GM23338 (cell line): Measurements from ENCODE around the gene FUT7. TPM values are rescaled to one million over a fixed set of nuclear protein-coding genes. Genes with fewer than 3 reads are reported as not detected.

ENCODE experiments used
- ATAC-seq: fragments of 200-7000 bp; cut with Tn5 transposase; 3 replicates; pipeline ENCODE4 v1.9.1; 2020
- DNase-seq: peaks from one replicate; pipeline ENCODE4 v3.0.0-alpha.2; 2015; ENCODE audit warnings: low spot score
- H2AFZ ChIP-seq: fragments of 200-600 bp; sonication (generic); 2 replicates; pipeline ENCODE4 v1.8.0; 2016; ENCODE audit warnings: antibody characterized with exemption, mild to moderate bottlenecking, moderate library complexity
- H3F3A ChIP-seq: fragments of 200-600 bp; sonication (generic); replicated peaks from 2 replicates; pipeline ENCODE4 v1.8.0; 2017; ENCODE audit warnings: antibody characterized with exemption, mixed run types, low read depth
- H3K27ac ChIP-seq: fragments of 200-600 bp; sonication (generic); 2 replicates; pipeline ENCODE4 v1.6.1; 2016; ENCODE audit warnings: low read depth
- H3K27me3 ChIP-seq: fragments of 200-600 bp; sonication (generic); 2 replicates; pipeline ENCODE4 v1.8.0; 2016; ENCODE audit warnings: mild to moderate bottlenecking, mixed run types, moderate library complexity; ENCODE audit not compliant: insufficient read depth
- H3K36me3 ChIP-seq: fragments of 200-600 bp; sonication (generic); 2 replicates; pipeline ENCODE4 v1.8.0; 2016; ENCODE audit warnings: mild to moderate bottlenecking; ENCODE audit not compliant: insufficient read depth
- H3K4me1 ChIP-seq: fragments of 200-600 bp; sonication (generic); 2 replicates; pipeline ENCODE4 v1.8.0; 2016; ENCODE audit warnings: mild to moderate bottlenecking, moderate library complexity; ENCODE audit not compliant: insufficient read depth
- H3K4me2 ChIP-seq: fragments of 200-600 bp; sonication (generic); 2 replicates; pipeline ENCODE4 v1.7.1; 2017; ENCODE audit warnings: mixed run types
- H3K4me3 ChIP-seq: fragments of 200-600 bp; sonication (generic); 2 replicates; pipeline ENCODE4 v1.6.1; 2016; ENCODE audit warnings: mixed run types
- H3K79me2 ChIP-seq: fragments of 200-600 bp; sonication (generic); replicated peaks from 2 replicates; pipeline ENCODE4 v1.8.0; 2017; ENCODE audit warnings: mild to moderate bottlenecking; ENCODE audit not compliant: insufficient read depth
- H3K9me2 ChIP-seq: fragments of 200-600 bp; sonication (generic); 2 replicates; pipeline ENCODE4 v1.8.0; 2017; ENCODE audit not compliant: insufficient read depth
- H4K20me1 ChIP-seq: fragments of 200-600 bp; sonication (generic); replicated peaks from 2 replicates; pipeline ENCODE4 v1.8.0; 2017; ENCODE audit warnings: mild to moderate bottlenecking; ENCODE audit not compliant: insufficient read depth
- H3K27ac Mint-ChIP-seq: 2 replicates; pipeline ENCODE4 v1.8.0; 2020; ENCODE audit warnings: inconsistent platforms, mild to moderate bottlenecking, moderate library complexity, mixed read lengths
- H3K27me3 Mint-ChIP-seq: 3 replicates; pipeline ENCODE4 v1.8.0; 2022; ENCODE audit warnings: low read depth, mild to moderate bottlenecking, moderate library complexity, mixed read lengths, inconsistent platforms; ENCODE audit not compliant: insufficient read depth, poor library complexity
- H3K36me3 Mint-ChIP-seq: 3 replicates; pipeline ENCODE4 v1.8.0; 2021; ENCODE audit warnings: low read depth, mild to moderate bottlenecking, inconsistent platforms, moderate library complexity, mixed read lengths
- H3K4me1 Mint-ChIP-seq: 3 replicates; pipeline ENCODE4 v1.8.0; 2020; ENCODE audit warnings: mild to moderate bottlenecking, inconsistent platforms, mixed read lengths
- H3K4me3 Mint-ChIP-seq: 3 replicates; pipeline ENCODE4 v1.8.0; 2021; ENCODE audit warnings: moderate library complexity, mild to moderate bottlenecking, inconsistent platforms, mixed read lengths
- H3K9me3 Mint-ChIP-seq: 3 replicates; pipeline ENCODE4 v1.8.0; 2020; ENCODE audit warnings: moderate library complexity, mild to moderate bottlenecking, inconsistent platforms, mixed read lengths
- CREB1 ChIP-seq: fragments of 250-450 bp; sonication (Bioruptor Pico); IDR thresholded peaks from 2 replicates; pipeline ENCODE4 v1.5.0; 2020; ENCODE audit warnings: low read depth, mild to moderate bottlenecking, moderate library complexity
- CTCF ChIP-seq, 2 experiments: fragments of 200-600 bp in 1 of 2; sonication (generic) in 1 of 2; conservative IDR thresholded peaks; 2 replicates each; pipeline versions ENCODE4 v1.5.1 to v1.6.1; 2016 to 2017; ENCODE audit warnings: antibody characterized with exemption in 2 of 2, low read depth in 2 of 2, mild to moderate bottlenecking in 2 of 2, moderate library complexity in 1 of 2
- EZH2 ChIP-seq: fragments of 200-600 bp; sonication (generic); IDR thresholded peaks from one replicate; pipeline ENCODE4 v1.8.0; 2017; ENCODE audit warnings: antibody characterized with exemption, mild to moderate bottlenecking, low read depth; ENCODE audit not compliant: unreplicated experiment
- POLR2AphosphoS5 ChIP-seq: IDR thresholded peaks from 2 replicates; pipeline ENCODE4 v1.6.1; 2016; ENCODE audit warnings: antibody characterized with exemption, low read depth
- ZNF114 ChIP-seq: fragments of 250-450 bp; sonication (Bioruptor Pico); IDR thresholded peaks from 2 replicates; pipeline ENCODE4 v1.5.0; 2020; ENCODE audit warnings: mild to moderate bottlenecking, moderate library complexity
- ZNF462 ChIP-seq: fragments of 250-450 bp; sonication (Bioruptor Pico); IDR thresholded peaks from 2 replicates; pipeline ENCODE4 v1.5.0; 2020; ENCODE audit warnings: mild to moderate bottlenecking, moderate library complexity
- polyA plus RNA-seq: library from polyadenylated mRNA; unstranded; fragments of >200 nt; fragmentation: Nextera tagmentation; extraction: Ambion mirVana; gene quantifications from 2 replicates; pipeline ENCODE4 v1.2.1, GENCODE V29; 2016
- total RNA-seq: library from RNA; depleted of rRNA; stranded (reverse); fragments of >200 nt; shearing (Covaris generic); gene quantifications from 2 replicates; pipeline ENCODE4 v1.2.3, GENCODE V29; 2014
- TF ChIP-seq, protein P1 (sequence below): IDR thresholded peaks from 2 replicates; pipeline ENCODE4 v1.6.1; 2016; ENCODE audit warnings: antibody characterized with exemption

The FUT7 gene
- total and polyA plus RNA-seq, 2 experiments from 2014 or later: not detected

DNA sequence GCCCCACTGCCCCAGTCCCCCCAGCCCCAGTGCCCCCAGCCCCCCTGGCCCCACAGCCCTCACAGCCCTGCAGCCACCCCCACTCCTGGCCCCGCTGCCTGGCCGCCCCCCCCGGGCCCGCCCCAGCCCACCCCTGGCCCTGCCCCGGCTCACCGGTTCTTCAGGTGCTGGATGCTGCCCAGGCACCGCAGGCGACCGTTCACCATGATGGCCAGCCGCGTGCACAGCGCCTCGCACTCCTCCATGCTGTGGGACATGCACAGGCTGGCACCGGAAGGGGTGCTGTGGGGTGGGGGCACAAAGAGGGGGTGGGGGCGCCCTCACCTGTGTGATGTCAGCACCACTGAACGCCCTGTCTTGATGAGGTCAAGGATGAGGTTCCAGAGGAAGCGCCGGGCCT, 22.7 kb downstream of the FUT7 start (continued):
- TF ChIP-seq ZNF462 (CRISPR knock-in tag): no peak

GRCh38 chr9:137008312-137008711, 23.6 kb downstream of the FUT7 start:
- H3K9me2 ChIP-seq: no peaks in the 10 kb centered on the region
- ATAC-seq: no peak
- H3K4me2 ChIP-seq: no peak overlapping the region
- Mint-ChIP-seq H3K27ac (no peak overlapping the region), H3K27me3 (peaks cover 3% of the 10 kb centered on the region), H3K36me3 (peaks cover 6% of the 10 kb centered on the region; the same call in 2 of the 3 replicates), H3K4me3 (no peak overlapping the region), H3K9me3 (peaks cover 19% of the 10 kb centered on the region), H3K4me1 (no peaks in the 10 kb centered on the region)
- H4K20me1 ChIP-seq: no peaks in the 10 kb centered on the region
- no peaks in the 10 kb centered on the region for H3K79me2 ChIP-seq
- no peak overlapping the region for H3K27ac ChIP-seq
- no peak for DNase-seq
- H3K36me3 ChIP-seq: no peaks in the 10 kb centered on the region
- no peaks in the 10 kb centered on the region for H3K27me3 ChIP-seq
- H2AFZ ChIP-seq: no peak overlapping the region
- no peak overlapping the region for H3K4me3 ChIP-seq
- no peaks in the 10 kb centered on the region for H3F3A ChIP-seq
- no peaks in the 10 kb centered on the region for H3K4me1 ChIP-seq
- TF ChIP-seq POLR2AphosphoS5 (no peak), CREB1 (CRISPR knock-in tag) (no peak), ZNF114 (CRISPR knock-in tag) (no peak), CTCF (conservative IDR thresholded peaks at IDR 0.05; ENCODE audit: low read depth in 2 of 2) (no peak), EZH2 (no peak), ZNF462 (CRISPR knock-in tag) (no peak)
- TF ChIP-seq, protein P1, sequence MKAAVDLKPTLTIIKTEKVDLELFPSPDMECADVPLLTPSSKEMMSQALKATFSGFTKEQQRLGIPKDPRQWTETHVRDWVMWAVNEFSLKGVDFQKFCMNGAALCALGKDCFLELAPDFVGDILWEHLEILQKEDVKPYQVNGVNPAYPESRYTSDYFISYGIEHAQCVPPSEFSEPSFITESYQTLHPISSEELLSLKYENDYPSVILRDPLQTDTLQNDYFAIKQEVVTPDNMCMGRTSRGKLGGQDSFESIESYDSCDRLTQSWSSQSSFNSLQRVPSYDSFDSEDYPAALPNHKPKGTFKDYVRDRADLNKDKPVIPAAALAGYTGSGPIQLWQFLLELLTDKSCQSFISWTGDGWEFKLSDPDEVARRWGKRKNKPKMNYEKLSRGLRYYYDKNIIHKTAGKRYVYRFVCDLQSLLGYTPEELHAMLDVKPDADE: no peak
